ENCODE data around the gene PTPRK. TPM values are rescaled to one million over a fixed set of nuclear protein-coding genes. Genes with fewer than 3 reads are reported as not detected.

PTPRK gene
- total RNA-seq, 1 experiment from 2014 or later: 94.4 TPM

DNA sequence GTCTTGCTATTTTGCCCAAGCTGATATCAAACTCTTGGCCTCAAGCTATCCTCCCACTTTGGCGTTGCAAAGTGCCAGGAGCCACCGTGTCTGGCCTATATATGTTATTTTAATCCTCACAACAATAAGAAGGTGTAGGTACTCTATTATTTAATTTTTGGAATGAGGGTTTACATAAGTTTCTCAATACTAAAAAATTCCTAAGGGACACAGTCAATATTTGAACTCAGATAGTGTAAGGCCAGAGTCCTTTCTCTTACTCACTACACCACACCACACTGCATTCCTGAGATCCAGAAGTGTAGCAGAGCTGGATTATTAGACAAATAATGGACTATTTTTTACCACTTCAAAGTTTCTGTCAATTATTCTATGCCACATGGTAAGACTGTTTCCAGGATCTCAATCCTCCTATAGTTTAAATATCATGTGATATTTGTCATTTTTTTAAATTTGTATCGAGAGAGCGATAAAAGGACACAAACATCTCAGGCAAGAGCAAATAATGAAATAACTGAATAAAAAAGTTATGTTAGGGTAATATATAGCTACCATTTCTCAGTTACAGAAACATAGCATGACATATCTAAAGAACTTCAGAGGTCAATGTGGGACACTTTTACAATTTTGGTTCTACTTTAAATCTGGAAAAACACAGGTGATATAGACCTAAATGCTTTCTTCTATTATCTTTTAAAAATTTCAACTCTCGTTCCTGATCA lies 457.4 kb downstream of the PTPRK start:
- H3K4me1 Mint-ChIP-seq (ENCODE audit: low read depth, unreplicated experiment): peaks cover 7% of the 10 kb centered on the region
- intact Hi-C loops (cut with micrococcal nuclease; ENCODE audit: unreplicated experiment): loop anchor here (1.0 to 10.0 kb wide), 5 partner anchors 56 to 458 kb away; partner anchors contain the start of gene PTPRK
- H3K27ac Mint-ChIP-seq (ENCODE audit: unreplicated experiment): peak overlapping the region; percentile 89
- CTCF ChIA-PET: no interaction called here
- no peaks in the 10 kb centered on the region for H3K9me3 Mint-ChIP-seq (ENCODE audit: unreplicated experiment)
- no peaks in the 10 kb centered on the region for H3K27me3 Mint-ChIP-seq (ENCODE audit: insufficient read depth, unreplicated experiment)
- H3K36me3 ChIP-seq (ENCODE audit: control insufficient read depth, insufficient read depth, low read length): peaks cover 2% of the 10 kb centered on the region
- H3K36me3 Mint-ChIP-seq (ENCODE audit: insufficient read depth, unreplicated experiment): peaks cover 16% of the 10 kb centered on the region
- peak overlapping the region; percentile 43 for H3K4me3 Mint-ChIP-seq (ENCODE audit: unreplicated experiment)
- H3K27me3 ChIP-seq (replicated peaks; ENCODE audit: control insufficient read depth, insufficient read depth, low read length): no peaks in the 10 kb centered on the region
- no TSS peak for BruUV-seq (replicated peaks)
- TF ChIP-seq, protein P1, sequence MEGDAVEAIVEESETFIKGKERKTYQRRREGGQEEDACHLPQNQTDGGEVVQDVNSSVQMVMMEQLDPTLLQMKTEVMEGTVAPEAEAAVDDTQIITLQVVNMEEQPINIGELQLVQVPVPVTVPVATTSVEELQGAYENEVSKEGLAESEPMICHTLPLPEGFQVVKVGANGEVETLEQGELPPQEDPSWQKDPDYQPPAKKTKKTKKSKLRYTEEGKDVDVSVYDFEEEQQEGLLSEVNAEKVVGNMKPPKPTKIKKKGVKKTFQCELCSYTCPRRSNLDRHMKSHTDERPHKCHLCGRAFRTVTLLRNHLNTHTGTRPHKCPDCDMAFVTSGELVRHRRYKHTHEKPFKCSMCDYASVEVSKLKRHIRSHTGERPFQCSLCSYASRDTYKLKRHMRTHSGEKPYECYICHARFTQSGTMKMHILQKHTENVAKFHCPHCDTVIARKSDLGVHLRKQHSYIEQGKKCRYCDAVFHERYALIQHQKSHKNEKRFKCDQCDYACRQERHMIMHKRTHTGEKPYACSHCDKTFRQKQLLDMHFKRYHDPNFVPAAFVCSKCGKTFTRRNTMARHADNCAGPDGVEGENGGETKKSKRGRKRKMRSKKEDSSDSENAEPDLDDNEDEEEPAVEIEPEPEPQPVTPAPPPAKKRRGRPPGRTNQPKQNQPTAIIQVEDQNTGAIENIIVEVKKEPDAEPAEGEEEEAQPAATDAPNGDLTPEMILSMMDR (IDR thresholded peaks at IDR 0.05; ENCODE audit: insufficient read depth in 1 of 2, low read depth in 1 of 2, low read length in 1 of 2, severe bottlenecking in 1 of 2, unreplicated experiment in 1 of 2): no peak
- POLR2A ChIA-PET: interaction anchor here (2.3 kb wide), 1 partner anchor 457 kb away, joined by 10 read pairs; the partner anchor contains the start of gene PTPRK
- peaks cover 35% of the 10 kb centered on the region for H3K4me1 ChIP-seq
- H3K4me3 ChIP-seq (ENCODE audit: low read depth, low read length): no peak overlapping the region
- H3K9me3 ChIP-seq: no peaks in the 10 kb centered on the region
- peak; percentile 63 to 67 for DNase-seq

- peaks cover 26% of the 10 kb centered on the region for H3K36me3 Mint-ChIP-seq (ENCODE audit: insufficient read depth, unreplicated experiment)
- intact Hi-C loops (cut with micrococcal nuclease; ENCODE audit: unreplicated experiment): no loop called here
- Histone ChIP-seq H3K4me1 (peaks cover 12% of the 10 kb centered on the region; the same call in 1 of the 2 replicates), H3K9me3 (no peaks in the 10 kb centered on the region), H3K27me3 (replicated peaks; ENCODE audit: control insufficient read depth, insufficient read depth, low read length) (no peaks in the 10 kb centered on the region), H3K36me3 (ENCODE audit: control insufficient read depth, insufficient read depth, low read length) (peaks cover 2% of the 10 kb centered on the region), H3K4me3 (ENCODE audit: low read depth, low read length) (no peak overlapping the region)
- H3K27me3 Mint-ChIP-seq (ENCODE audit: insufficient read depth, unreplicated experiment): no peaks in the 10 kb centered on the region
- TF ChIP-seq, protein P1 (IDR thresholded peaks at IDR 0.05; ENCODE audit: insufficient read depth in 1 of 2, low read depth in 1 of 2, low read length in 1 of 2, severe bottlenecking in 1 of 2, unreplicated experiment in 1 of 2): no peak
- ChIA-PET CTCF (no interaction called here), POLR2A (no interaction called here)
- no peak overlapping the region for H3K4me3 Mint-ChIP-seq (ENCODE audit: unreplicated experiment)
- BruUV-seq (replicated peaks): no TSS peak
- no peaks in the 10 kb centered on the region for H3K9me3 Mint-ChIP-seq (ENCODE audit: unreplicated experiment)
- no peak for DNase-seq
- peaks cover 7% of the 10 kb centered on the region for H3K4me1 Mint-ChIP-seq (ENCODE audit: low read depth, unreplicated experiment)
- H3K27ac Mint-ChIP-seq (ENCODE audit: unreplicated experiment): no peak overlapping the region
Measured at GRCh38 chr6:128057946-128058345, 462.5 kb downstream of the PTPRK start.

- intact Hi-C loops (cut with micrococcal nuclease; ENCODE audit: unreplicated experiment): no loop called here
- Mint-ChIP-seq H3K27ac (ENCODE audit: unreplicated experiment) (no peak overlapping the region), H3K4me3 (ENCODE audit: unreplicated experiment) (no peak overlapping the region), H3K36me3 (ENCODE audit: insufficient read depth, unreplicated experiment) (peaks cover 28% of the 10 kb centered on the region), H3K9me3 (ENCODE audit: unreplicated experiment) (no peaks in the 10 kb centered on the region), H3K27me3 (ENCODE audit: insufficient read depth, unreplicated experiment) (no peaks in the 10 kb centered on the region), H3K4me1 (ENCODE audit: low read depth, unreplicated experiment) (peaks cover 7% of the 10 kb centered on the region)
- peaks cover 2% of the 10 kb centered on the region for H3K36me3 ChIP-seq (ENCODE audit: control insufficient read depth, insufficient read depth, low read length)
- no peaks in the 10 kb centered on the region for H3K9me3 ChIP-seq
- POLR2A ChIA-PET: no interaction called here
- BruUV-seq (replicated peaks): no TSS peak
- no peak overlapping the region for H3K4me3 ChIP-seq (ENCODE audit: low read depth, low read length)
- DNase-seq: no peak
- no peaks in the 10 kb centered on the region for H3K27me3 ChIP-seq (replicated peaks; ENCODE audit: control insufficient read depth, insufficient read depth, low read length)
- TF ChIP-seq, protein P1 (IDR thresholded peaks at IDR 0.05; ENCODE audit: insufficient read depth in 1 of 2, low read depth in 1 of 2, low read length in 1 of 2, severe bottlenecking in 1 of 2, unreplicated experiment in 1 of 2): no peak
- peaks cover 10% of the 10 kb centered on the region; the same call in 1 of the 2 replicates for H3K4me1 ChIP-seq
- CTCF ChIA-PET: no interaction called here
Measured at GRCh38 chr6:128057541-128057940, 462.9 kb downstream of the PTPRK start.

Measured in Caco-2 (cell line).